Measurements from ENCODE around the gene KLHL4.

Gene KLHL4

DNA sequence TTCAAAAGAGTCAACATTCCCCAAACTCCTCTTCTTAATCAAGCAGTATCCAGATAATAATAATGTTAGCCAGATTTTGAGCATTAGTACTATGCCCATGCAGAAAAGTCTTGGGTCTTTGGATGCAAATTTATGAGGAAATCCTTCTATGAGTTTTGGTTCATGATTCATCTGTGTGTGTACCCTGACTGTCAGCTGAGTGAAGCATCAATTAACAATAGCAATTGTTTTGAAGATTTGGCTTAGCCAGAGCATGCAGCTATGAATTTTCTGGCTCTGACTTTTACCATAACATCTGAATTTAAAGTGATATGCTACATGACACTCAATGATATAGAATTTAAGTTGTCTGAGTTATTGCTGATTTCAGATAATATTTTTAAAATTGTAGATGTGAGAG lies 145.8 kb downstream of the KLHL4 start:
- Histone ChIP-seq H2BK15ac (ENCODE audit: low read depth, poor library complexity, severe bottlenecking) (no peak overlapping the region), H3K9ac (ENCODE audit: low read length) (no peak overlapping the region), H4K91ac (ENCODE audit: low read length) (no peak overlapping the region), H3K27ac (ENCODE audit: low read length, poor library complexity, severe bottlenecking) (no peak overlapping the region), H2AFZ (ENCODE audit: low read depth, low read length) (no peak overlapping the region), H3K14ac (ENCODE audit: low read length in 2 of 2) (no peak overlapping the region), H3K23ac (ENCODE audit: low read length in 2 of 2) (no peak overlapping the region), H2BK12ac (ENCODE audit: low read length in 2 of 2) (no peak overlapping the region), H3K27me3 (ENCODE audit: control insufficient read depth in 1 of 2, insufficient read depth in 1 of 2, low read length in 2 of 2) (no peaks in the 10 kb centered on the region), H4K8ac (ENCODE audit: low read length) (no peak overlapping the region), H3K4me1 (ENCODE audit: control insufficient read depth, insufficient read depth, low read depth, low read length) (no peaks in the 10 kb centered on the region), H2BK120ac (ENCODE audit: low read depth, low read length) (no peak overlapping the region), H3K4me2 (ENCODE audit: low read length, poor library complexity, severe bottlenecking) (no peak overlapping the region), H3K9me3 (ENCODE audit: control insufficient read depth, low read length) (no peaks in the 10 kb centered on the region), H3K18ac (ENCODE audit: low read depth in 1 of 2, low read length in 2 of 2) (no peak overlapping the region), H3K36me3 (ENCODE audit: control insufficient read depth in 1 of 2, insufficient read depth in 2 of 2, low read depth in 1 of 2, low read length in 2 of 2) (no peaks in the 10 kb centered on the region), H3K79me1 (replicated peaks; ENCODE audit: low read length, poor library complexity, severe bottlenecking) (peaks cover 4% of the 10 kb centered on the region), H2AK5ac (ENCODE audit: low read length, severe bottlenecking) (no peak overlapping the region), H2BK5ac (ENCODE audit: low read depth, low read length, poor library complexity, severe bottlenecking) (no peak overlapping the region), H3K4ac (ENCODE audit: low read depth in 1 of 2, low read length in 2 of 2) (no peak overlapping the region), H3K4me3 (ENCODE audit: insufficient read depth in 1 of 2, low read depth in 1 of 2, low read length in 2 of 2) (no peak overlapping the region)
- DNase-seq, result no peak

DNA sequence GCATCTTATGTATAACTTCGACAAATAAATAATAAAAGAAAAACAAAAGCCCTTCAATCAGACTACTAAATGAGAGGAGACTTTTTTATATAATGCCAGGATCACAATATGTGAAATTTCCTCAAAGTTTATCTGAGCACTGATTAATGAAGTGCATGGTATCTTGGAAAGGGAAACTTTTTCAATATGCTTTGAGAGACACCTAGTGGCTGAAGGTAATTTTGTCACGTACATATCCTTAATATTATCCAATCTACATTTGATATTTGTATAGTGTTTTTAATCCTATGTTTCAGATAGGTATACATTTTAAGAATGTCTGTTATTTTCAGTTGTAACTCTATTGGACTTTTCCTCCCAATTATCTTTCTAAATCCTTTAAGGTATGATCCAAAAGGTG lies 146.8 kb downstream of the KLHL4 start:
- no peaks in the 10 kb centered on the region for H3K4me1 ChIP-seq (ENCODE audit: control insufficient read depth, insufficient read depth, low read depth, low read length)
- no peak overlapping the region for H3K27ac ChIP-seq (ENCODE audit: low read length, poor library complexity, severe bottlenecking)
- H2BK5ac ChIP-seq (ENCODE audit: low read depth, low read length, poor library complexity, severe bottlenecking), result no peak overlapping the region
- no CpG with 5 or more reads among the region's 2 CpGs for WGBS
- no peak overlapping the region for H3K4me2 ChIP-seq (ENCODE audit: low read length, poor library complexity, severe bottlenecking)
- no peak overlapping the region for H4K8ac ChIP-seq (ENCODE audit: low read length)
- H3K27me3 ChIP-seq (ENCODE audit: control insufficient read depth in 1 of 2, insufficient read depth in 1 of 2, low read length in 2 of 2), result no peaks in the 10 kb centered on the region
- no peak overlapping the region for H2BK12ac ChIP-seq (ENCODE audit: low read length in 2 of 2)
- H2AK5ac ChIP-seq (ENCODE audit: low read length, severe bottlenecking), result no peak overlapping the region
- no peak overlapping the region for H3K14ac ChIP-seq (ENCODE audit: low read length in 2 of 2)
- H3K18ac ChIP-seq (ENCODE audit: low read depth in 1 of 2, low read length in 2 of 2), result no peak overlapping the region
- H3K23ac ChIP-seq (ENCODE audit: low read length in 2 of 2), result no peak overlapping the region
- H2AFZ ChIP-seq (ENCODE audit: low read depth, low read length), result no peak overlapping the region
- no peak overlapping the region for H3K9ac ChIP-seq (ENCODE audit: low read length)
- DNase-seq, result peak; percentile 21
- H3K9me3 ChIP-seq (ENCODE audit: control insufficient read depth, low read length), result no peaks in the 10 kb centered on the region
- no peak overlapping the region for H3K4me3 ChIP-seq (ENCODE audit: insufficient read depth in 1 of 2, low read depth in 1 of 2, low read length in 2 of 2)
- no peak overlapping the region for H2BK120ac ChIP-seq (ENCODE audit: low read depth, low read length)
- H4K91ac ChIP-seq (ENCODE audit: low read length), result no peak overlapping the region
- H2BK15ac ChIP-seq (ENCODE audit: low read depth, poor library complexity, severe bottlenecking), result no peak overlapping the region
- H3K4ac ChIP-seq (ENCODE audit: low read depth in 1 of 2, low read length in 2 of 2), result no peak overlapping the region
- no peaks in the 10 kb centered on the region for H3K36me3 ChIP-seq (ENCODE audit: control insufficient read depth in 1 of 2, insufficient read depth in 2 of 2, low read depth in 1 of 2, low read length in 2 of 2)
- H3K79me1 ChIP-seq (replicated peaks; ENCODE audit: low read length, poor library complexity, severe bottlenecking), result peaks cover 4% of the 10 kb centered on the region

DNA sequence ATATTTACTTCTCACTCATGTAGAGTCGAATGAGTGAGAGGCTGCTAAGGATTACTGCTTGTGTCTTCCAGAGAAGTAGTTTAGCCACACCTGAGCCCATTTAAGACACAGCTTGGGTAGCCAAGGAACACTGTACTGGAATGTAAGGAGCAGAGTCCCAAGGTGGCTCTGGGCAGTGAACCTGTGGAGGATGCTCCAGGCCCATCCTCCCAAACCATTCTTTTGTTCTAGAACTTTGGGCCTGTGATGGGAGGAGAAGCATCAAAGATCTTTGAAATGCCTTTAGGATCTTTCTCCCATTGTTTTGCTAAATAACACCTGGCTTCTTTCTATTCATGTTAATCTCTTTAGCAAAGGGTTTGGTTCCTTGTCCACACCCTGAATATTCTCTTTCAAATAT lies 162.2 kb downstream of the KLHL4 start:
- Histone ChIP-seq H3K4me1 (ENCODE audit: control insufficient read depth, insufficient read depth, low read depth, low read length) (no peaks in the 10 kb centered on the region), H4K8ac (ENCODE audit: low read length) (no peak overlapping the region), H2BK15ac (ENCODE audit: low read depth, poor library complexity, severe bottlenecking) (no peak overlapping the region), H3K27ac (ENCODE audit: low read length, poor library complexity, severe bottlenecking) (no peak overlapping the region), H3K79me1 (replicated peaks; ENCODE audit: low read length, poor library complexity, severe bottlenecking) (no peaks in the 10 kb centered on the region), H2BK5ac (ENCODE audit: low read depth, low read length, poor library complexity, severe bottlenecking) (no peak overlapping the region), H2AK5ac (ENCODE audit: low read length, severe bottlenecking) (no peak overlapping the region), H3K27me3 (ENCODE audit: control insufficient read depth in 1 of 2, insufficient read depth in 1 of 2, low read length in 2 of 2) (no peaks in the 10 kb centered on the region), H3K4me3 (ENCODE audit: insufficient read depth in 1 of 2, low read depth in 1 of 2, low read length in 2 of 2) (no peak overlapping the region), H2AFZ (ENCODE audit: low read depth, low read length) (no peak overlapping the region), H2BK120ac (ENCODE audit: low read depth, low read length) (no peak overlapping the region), H3K36me3 (ENCODE audit: control insufficient read depth in 1 of 2, insufficient read depth in 2 of 2, low read depth in 1 of 2, low read length in 2 of 2) (no peaks in the 10 kb centered on the region), H3K18ac (ENCODE audit: low read depth in 1 of 2, low read length in 2 of 2) (no peak overlapping the region), H2BK12ac (ENCODE audit: low read length in 2 of 2) (no peak overlapping the region), H3K9me3 (ENCODE audit: control insufficient read depth, low read length) (no peaks in the 10 kb centered on the region), H3K9ac (ENCODE audit: low read length) (no peak overlapping the region), H3K4ac (ENCODE audit: low read depth in 1 of 2, low read length in 2 of 2) (no peak overlapping the region), H3K14ac (ENCODE audit: low read length in 2 of 2) (no peak overlapping the region), H4K91ac (ENCODE audit: low read length) (no peak overlapping the region), H3K23ac (ENCODE audit: low read length in 2 of 2) (no peak overlapping the region), H3K4me2 (ENCODE audit: low read length, poor library complexity, severe bottlenecking) (no peak overlapping the region)
- 80% methylated on average over 1 of the region's 1 CpG for WGBS
- DNase-seq, result no peak

DNA sequence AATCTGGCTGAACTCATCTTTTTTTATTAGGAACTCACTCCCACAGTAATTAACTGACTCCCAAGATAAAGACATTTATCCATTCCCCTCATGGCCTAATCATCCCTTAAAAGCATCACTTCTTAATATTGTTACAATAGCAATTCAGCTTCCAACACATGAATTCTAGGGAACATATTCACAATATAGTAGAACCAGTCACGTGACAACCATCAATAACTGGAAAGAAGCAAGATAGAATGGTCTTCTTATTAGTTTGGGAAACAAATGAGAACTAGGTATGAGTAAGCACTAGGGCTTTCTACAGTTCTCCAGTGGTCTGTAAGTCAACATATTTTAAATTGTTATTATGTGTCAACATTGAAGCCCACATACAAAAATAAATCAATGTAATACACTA lies 170.1 kb downstream of the KLHL4 start:
- Histone ChIP-seq H2BK12ac (ENCODE audit: low read length in 2 of 2) (no peak overlapping the region), H3K18ac (ENCODE audit: low read depth in 1 of 2, low read length in 2 of 2) (no peak overlapping the region), H3K23ac (ENCODE audit: low read length in 2 of 2) (no peak overlapping the region), H2AK5ac (ENCODE audit: low read length, severe bottlenecking) (no peak overlapping the region), H2BK120ac (ENCODE audit: low read depth, low read length) (no peak overlapping the region), H3K4me1 (ENCODE audit: control insufficient read depth, insufficient read depth, low read depth, low read length) (no peaks in the 10 kb centered on the region), H2BK5ac (ENCODE audit: low read depth, low read length, poor library complexity, severe bottlenecking) (no peak overlapping the region), H2AFZ (ENCODE audit: low read depth, low read length) (no peak overlapping the region), H3K9ac (ENCODE audit: low read length) (no peak overlapping the region), H3K79me1 (replicated peaks; ENCODE audit: low read length, poor library complexity, severe bottlenecking) (no peaks in the 10 kb centered on the region), H2BK15ac (ENCODE audit: low read depth, poor library complexity, severe bottlenecking) (no peak overlapping the region), H3K4ac (ENCODE audit: low read depth in 1 of 2, low read length in 2 of 2) (no peak overlapping the region), H3K36me3 (ENCODE audit: control insufficient read depth in 1 of 2, insufficient read depth in 2 of 2, low read depth in 1 of 2, low read length in 2 of 2) (no peaks in the 10 kb centered on the region), H4K91ac (ENCODE audit: low read length) (no peak overlapping the region), H3K9me3 (ENCODE audit: control insufficient read depth, low read length) (no peaks in the 10 kb centered on the region), H3K27ac (ENCODE audit: low read length, poor library complexity, severe bottlenecking) (no peak overlapping the region), H3K4me3 (ENCODE audit: insufficient read depth in 1 of 2, low read depth in 1 of 2, low read length in 2 of 2) (no peak overlapping the region), H3K4me2 (ENCODE audit: low read length, poor library complexity, severe bottlenecking) (no peak overlapping the region), H4K8ac (ENCODE audit: low read length) (no peak overlapping the region), H3K27me3 (ENCODE audit: control insufficient read depth in 1 of 2, insufficient read depth in 1 of 2, low read length in 2 of 2) (no peaks in the 10 kb centered on the region), H3K14ac (ENCODE audit: low read length in 2 of 2) (no peak overlapping the region)
- WGBS, result no CpG with 5 or more reads among the region's 1 CpG
- no peak for DNase-seq
